Mesendoderm (in vitro differentiated cells): Measurements from ENCODE around the gene MOB3B.
A peak's percentile ranks its signal among the peaks of the same experiment; 100 is the strongest.

Experiments used
- DNase-seq: peaks from one replicate; pipeline ENCODE4 v3.0.0; 2013
- H2AK5ac ChIP-seq: 2 replicates; pipeline ENCODE4 v1.6.1; 2013; ENCODE audit warnings: low read length, inconsistent platforms
- H2BK120ac ChIP-seq: 2 replicates; pipeline ENCODE4 v1.6.1; 2013; ENCODE audit warnings: low read depth, mild to moderate bottlenecking, low read length, moderate library complexity, mixed read lengths
- H2BK15ac ChIP-seq: replicated peaks from 2 replicates; pipeline ENCODE4 v1.6.1; 2013; ENCODE audit warnings: low read depth, mild to moderate bottlenecking, moderate library complexity
- H2BK5ac ChIP-seq: 2 replicates; pipeline ENCODE4 v1.6.1; 2013; ENCODE audit warnings: low read length, inconsistent platforms
- H3K18ac ChIP-seq: 2 replicates; pipeline ENCODE4 v1.6.1; 2013; ENCODE audit warnings: mild to moderate bottlenecking, low read length, mixed read lengths
- H3K23ac ChIP-seq: one replicate; pipeline ENCODE4 v1.6.1; 2013; ENCODE audit warnings: low read length
- H3K27ac ChIP-seq: 2 replicates; pipeline ENCODE4 v1.5.1; 2013; ENCODE audit warnings: low read depth, mild to moderate bottlenecking, inconsistent platforms, low read length, moderate library complexity
- H3K27me3 ChIP-seq: 2 replicates; pipeline ENCODE4 v1.6.1; 2013; ENCODE audit warnings: low read length, control low read depth, mild to moderate bottlenecking, inconsistent platforms; ENCODE audit not compliant: insufficient read depth, poor library complexity
- H3K36me3 ChIP-seq: 2 replicates; pipeline ENCODE4 v1.6.1; 2013; ENCODE audit warnings: low read length, inconsistent platforms; ENCODE audit not compliant: control insufficient read depth, insufficient read depth
- H3K4ac ChIP-seq: one replicate; pipeline ENCODE4 v1.6.1; 2013; ENCODE audit warnings: low read depth, mild to moderate bottlenecking, low read length, moderate library complexity
- H3K4me1 ChIP-seq: 2 replicates; pipeline ENCODE4 v1.6.1; 2013; ENCODE audit warnings: low read depth, low read length, inconsistent platforms; ENCODE audit not compliant: control insufficient read depth
- H3K4me2 ChIP-seq: 2 replicates; pipeline ENCODE4 v1.6.1; 2013; ENCODE audit warnings: low read length
- H3K4me3 ChIP-seq: 2 replicates; pipeline ENCODE4 v1.5.1; 2013; ENCODE audit warnings: mild to moderate bottlenecking, low read length
- H3K56ac ChIP-seq: one replicate; pipeline ENCODE4 v1.6.1; 2013; ENCODE audit warnings: low read length
- H3K79me1 ChIP-seq: 2 replicates; pipeline ENCODE4 v1.6.1; 2013; ENCODE audit warnings: low read length, inconsistent platforms
- H3K79me2 ChIP-seq: 2 replicates; pipeline ENCODE4 v1.6.1; 2013; ENCODE audit warnings: mild to moderate bottlenecking, low read length; ENCODE audit not compliant: control insufficient read depth, insufficient read depth
- H3K9ac ChIP-seq: 2 replicates; pipeline ENCODE4 v1.6.1; 2013; ENCODE audit warnings: low read length, inconsistent platforms
- H4K5ac ChIP-seq: one replicate; pipeline ENCODE4 v1.6.1; 2013; ENCODE audit warnings: low read length
- H4K8ac ChIP-seq: one replicate; pipeline ENCODE4 v1.6.1; 2013; ENCODE audit warnings: low read depth, mild to moderate bottlenecking, control low read depth, low read length, moderate library complexity
- whole genome bisulfite sequencing: extraction: QIAGEN DNeasy Blood & Tissue Kit; methylation state at CpG from one replicate; pipeline ENCODE4 v1.1.7; 2013; ENCODE audit warnings: low lambda C conversion rate, missing lambda C conversion rate; ENCODE audit not compliant: insufficient coverage; ENCODE audit errors: extremely low coverage; 5-methylcytosine and 5-hydroxymethylcytosine counted together

MOB3B gene

DNA sequence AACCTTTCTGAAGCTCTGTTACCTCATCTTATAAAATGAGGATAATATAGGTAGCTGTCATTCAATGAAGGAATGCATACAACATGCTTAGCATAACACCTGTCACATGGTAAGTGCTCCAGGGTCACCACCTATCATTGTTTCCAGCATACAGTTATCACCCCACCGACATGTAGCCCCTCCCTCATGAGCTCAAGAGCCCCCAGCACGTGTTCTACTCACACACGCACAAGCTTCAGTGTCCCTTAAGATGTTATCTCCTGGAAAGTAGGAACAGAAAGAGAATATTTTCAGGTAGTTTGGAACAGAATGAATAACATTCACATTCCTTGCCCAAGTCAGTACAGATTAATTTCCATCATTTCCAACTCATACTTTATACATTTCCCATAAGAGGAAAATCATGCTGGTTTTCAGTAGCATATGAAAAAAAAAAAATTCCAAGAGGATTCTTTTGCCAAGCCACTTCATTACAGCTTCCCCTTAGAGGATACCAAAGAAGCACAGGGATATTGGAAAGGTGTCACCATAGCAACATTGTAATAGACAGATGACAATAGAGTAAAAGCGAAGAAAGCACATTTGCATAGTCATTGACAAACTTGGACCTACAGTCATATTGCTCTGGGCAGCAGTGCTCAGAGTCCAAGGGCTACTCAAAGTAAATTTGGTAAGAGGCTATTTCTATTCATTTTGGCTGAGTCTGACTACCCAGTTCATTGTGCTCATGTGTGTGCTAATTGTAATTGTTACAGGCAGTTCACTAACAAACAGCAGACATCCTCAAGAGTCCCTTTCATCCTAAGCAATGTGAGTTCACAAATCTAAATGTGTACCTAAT is 1.5 kb upstream of the MOB3B start:
- H3K36me3 ChIP-seq = no peaks in the 10 kb centered on the region
- no CpG with 5 or more reads among the region's 4 CpGs for WGBS

DNA sequence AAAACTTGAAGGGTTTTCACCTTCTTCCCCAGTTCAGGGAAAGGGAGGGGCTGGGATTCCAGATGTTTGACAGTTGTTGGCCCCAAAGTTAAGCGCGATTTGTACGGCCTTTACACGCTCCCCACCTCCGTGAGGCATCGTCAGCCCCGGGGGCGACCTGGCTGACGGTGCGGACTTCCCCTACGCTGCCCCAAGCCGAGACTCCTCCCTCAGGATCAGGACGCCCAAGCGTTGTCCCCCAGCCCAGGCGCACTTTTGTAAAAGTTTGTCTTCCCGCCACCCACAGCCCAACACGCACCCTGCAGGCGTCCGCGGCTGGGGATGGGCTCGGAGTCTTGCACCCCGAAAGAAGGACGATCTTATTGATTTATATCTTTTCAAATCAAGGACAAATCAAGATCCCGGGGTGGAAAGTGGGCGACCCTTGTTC is 713 bp downstream of the MOB3B start:
- peak overlapping the region; percentile 23 for H3K27ac ChIP-seq
- H3K9ac ChIP-seq = peak overlapping the region; percentile 83
- peak overlapping the region; percentile 89 for H3K4me2 ChIP-seq
- no peak overlapping the region for H2BK5ac ChIP-seq
- H4K8ac ChIP-seq = no peak overlapping the region
- peaks cover 4% of the 10 kb centered on the region for H3K4me1 ChIP-seq
- H3K4me3 ChIP-seq = peak overlapping the region; percentile 77
- no peaks in the 10 kb centered on the region for H3K36me3 ChIP-seq
- no CpG with 5 or more reads among the region's 25 CpGs for WGBS
- no peak overlapping the region for H2AK5ac ChIP-seq
- DNase-seq = peak; percentile 80
- no peak overlapping the region for H3K4ac ChIP-seq
- no peak overlapping the region for H2BK15ac ChIP-seq
- H3K79me2 ChIP-seq = no peaks in the 10 kb centered on the region
- peak overlapping the region; percentile 75 for H3K18ac ChIP-seq
- H4K5ac ChIP-seq = no peak overlapping the region
- H3K23ac ChIP-seq = no peak overlapping the region
- H2BK120ac ChIP-seq = no peak overlapping the region
- no peaks in the 10 kb centered on the region for H3K27me3 ChIP-seq
- no peaks in the 10 kb centered on the region for H3K79me1 ChIP-seq
- H3K56ac ChIP-seq = peak overlapping the region; percentile 93

More for the DNA sequence above, 1.5 kb upstream of the MOB3B start:
- Histone ChIP-seq H2BK120ac (no peak overlapping the region), H3K56ac (no peak overlapping the region), H3K79me2 (no peaks in the 10 kb centered on the region), H3K4me3 (no peak overlapping the region), H4K5ac (no peak overlapping the region), H3K18ac (no peak overlapping the region), H3K23ac (no peak overlapping the region), H3K27me3 (no peaks in the 10 kb centered on the region), H3K4me1 (peaks cover 4% of the 10 kb centered on the region), H2BK15ac (no peak overlapping the region), H3K79me1 (no peaks in the 10 kb centered on the region), H4K8ac (no peak overlapping the region), H2BK5ac (no peak overlapping the region), H2AK5ac (no peak overlapping the region), H3K27ac (no peak overlapping the region), H3K4me2 (no peak overlapping the region), H3K9ac (no peak overlapping the region), H3K4ac (no peak overlapping the region)
- DNase-seq = no peak

DNA sequence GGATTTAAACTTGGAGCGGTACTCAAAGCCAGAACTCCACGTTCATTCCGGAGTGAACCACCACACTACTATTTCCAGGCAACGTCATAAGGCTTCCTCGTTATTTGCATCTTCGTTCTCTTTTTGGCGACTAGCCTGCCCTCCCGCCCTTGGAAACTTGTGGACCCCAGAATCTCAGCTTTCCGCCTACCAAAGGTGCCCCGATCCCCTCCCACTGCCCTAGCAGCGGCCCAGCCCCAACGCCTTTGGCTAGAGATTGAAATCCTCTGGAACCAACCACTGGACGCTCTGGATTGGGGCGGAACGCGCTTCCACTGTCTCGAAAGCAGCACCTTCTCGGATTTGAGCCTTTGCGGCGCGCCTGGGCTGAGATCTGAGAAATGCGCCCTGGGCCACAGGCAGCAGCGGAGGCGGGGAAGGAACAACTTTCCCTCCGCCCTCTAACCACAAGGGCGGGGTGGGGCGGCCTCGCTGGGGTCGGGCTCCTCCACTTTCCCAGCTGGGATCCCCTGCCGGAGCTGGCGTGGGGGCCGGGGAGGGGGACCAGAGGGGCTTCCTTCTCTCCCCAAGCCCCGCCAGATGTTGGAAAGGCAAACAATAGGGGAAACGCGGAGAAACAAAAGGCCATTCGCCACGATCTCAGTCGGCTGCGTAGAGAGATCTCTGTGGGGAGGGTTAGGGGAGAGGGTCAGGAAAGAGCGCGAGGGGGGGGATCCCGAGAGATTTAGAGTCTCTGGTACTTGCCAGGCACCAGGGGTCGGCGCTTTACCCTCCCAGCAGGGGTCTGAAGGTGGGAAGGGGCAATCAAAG is 1.3 kb downstream of the MOB3B start:
- Histone ChIP-seq H3K18ac (peak overlapping the region; percentile 60), H3K27me3 (no peaks in the 10 kb centered on the region), H4K8ac (peak overlapping the region; percentile 79), H2BK15ac (no peak overlapping the region), H2BK120ac (no peak overlapping the region), H3K36me3 (no peaks in the 10 kb centered on the region), H3K4me2 (peak overlapping the region; percentile 89), H3K4ac (peak overlapping the region; percentile 73), H3K56ac (peak overlapping the region; percentile 93), H3K9ac (peak overlapping the region; percentile 83), H3K79me1 (no peaks in the 10 kb centered on the region), H3K79me2 (no peaks in the 10 kb centered on the region), H2BK5ac (no peak overlapping the region), H2AK5ac (no peak overlapping the region), H3K4me1 (peaks cover 4% of the 10 kb centered on the region), H3K23ac (peak overlapping the region; percentile 48), H4K5ac (no peak overlapping the region), H3K4me3 (peak overlapping the region; percentile 77), H3K27ac (peak overlapping the region; percentile 23)
- DNase-seq = peak; percentile 94
- WGBS = no CpG with 5 or more reads among the region's 44 CpGs

DNA sequence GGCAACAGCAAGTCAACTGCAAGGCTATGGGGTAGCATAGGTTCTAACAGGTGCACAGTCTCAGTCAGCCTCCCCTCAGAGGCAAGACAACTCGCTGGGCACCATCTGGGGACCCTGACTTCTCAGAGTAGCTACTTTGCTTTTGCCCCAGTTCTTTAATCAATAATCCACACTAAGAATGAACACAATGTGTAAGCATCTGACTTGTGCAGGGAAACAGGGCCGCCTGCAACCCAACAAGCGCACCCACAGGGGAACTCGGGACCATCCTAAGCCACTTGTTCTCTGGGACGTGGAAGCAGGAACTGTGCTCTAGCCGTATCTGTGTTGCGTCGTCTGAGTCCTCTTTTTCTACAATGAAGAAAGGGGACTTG is 1.9 kb downstream of the MOB3B start:
- Histone ChIP-seq H2AK5ac (no peak overlapping the region), H3K79me1 (no peaks in the 10 kb centered on the region), H3K27ac (no peak overlapping the region), H3K23ac (peak overlapping the region; percentile 48), H3K9ac (peak overlapping the region; percentile 71), H3K4me2 (peak overlapping the region; percentile 89), H2BK5ac (no peak overlapping the region), H4K5ac (no peak overlapping the region), H2BK15ac (no peak overlapping the region), H3K4me3 (peak overlapping the region; percentile 48), H3K4me1 (peaks cover 4% of the 10 kb centered on the region), H3K27me3 (no peaks in the 10 kb centered on the region), H3K36me3 (no peaks in the 10 kb centered on the region), H3K79me2 (no peaks in the 10 kb centered on the region), H3K56ac (peak overlapping the region; percentile 93), H3K18ac (peak overlapping the region; percentile 34), H4K8ac (no peak overlapping the region), H3K4ac (no peak overlapping the region), H2BK120ac (no peak overlapping the region)
- no CpG with 5 or more reads among the region's 8 CpGs for WGBS
- DNase-seq = no peak

DNA sequence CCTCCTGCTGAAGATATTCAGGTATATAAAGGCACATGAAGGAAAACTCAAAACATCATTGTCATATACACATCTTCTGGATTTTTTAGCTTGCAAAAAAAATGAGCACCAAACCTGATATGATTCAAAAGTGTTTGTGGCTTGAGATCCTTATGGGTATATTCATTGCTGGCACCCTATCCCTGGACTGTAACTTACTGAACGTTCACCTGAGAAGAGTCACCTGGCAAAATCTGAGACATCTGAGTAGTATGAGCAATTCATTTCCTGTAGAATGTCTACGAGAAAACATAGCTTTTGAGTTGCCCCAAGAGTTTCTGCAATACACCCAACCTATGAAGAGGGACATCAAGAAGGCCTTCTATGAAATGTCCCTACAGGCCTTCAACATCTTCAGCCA is 5.4 kb downstream of the MOB3B start, which contains the start of gene IFNK:
Gene IFNK (plus strand): TSS at position 55 of the 400 bp plus-strand sequence. CDS start 47 bp downstream, at position 102.
- H3K4me2 ChIP-seq = no peak within 1 kb of the TSS
- no peak within 1 kb of the TSS for H2BK120ac ChIP-seq
- H3K18ac ChIP-seq = no peak within 1 kb of the TSS
- no peak within 1 kb of the TSS for H3K27ac ChIP-seq
- H3K79me2 ChIP-seq = no peaks in the 10 kb centered on the region
- H3K9ac ChIP-seq = no peak within 1 kb of the TSS
- peaks cover 6% of the 10 kb centered on the region for H3K4me1 ChIP-seq
- no peak within 1 kb of the TSS for H2BK5ac ChIP-seq
- no peak within 1 kb of the TSS for H2AK5ac ChIP-seq
- no peak within 1 kb of the TSS for H3K23ac ChIP-seq
- no peak within 1 kb of the TSS for H3K56ac ChIP-seq
- H3K79me1 ChIP-seq = no peaks in the 10 kb centered on the region
- H3K4me3 ChIP-seq = no peak within 1 kb of the TSS
- H4K8ac ChIP-seq = no peak within 1 kb of the TSS
- H3K27me3 ChIP-seq = no peaks in the 10 kb centered on the region
- WGBS = no CpG with 5 or more reads among the region's 2 CpGs
- H2BK15ac ChIP-seq = no peak within 1 kb of the TSS
- no peaks in the 10 kb centered on the region for H3K36me3 ChIP-seq
- no peak within 1 kb of the TSS for H3K4ac ChIP-seq
- no peak within 1 kb of the TSS for H4K5ac ChIP-seq
- DNase-seq = no peak
